Stimulated activated CD8-positive, alpha-beta memory T cell treated with anti-CD3 and anti-CD28 coated beads, Interleukin-15, amount 100 ng/mL, for 24 hours (primary cell): ENCODE data around the gene HTR3D.
A peak's percentile ranks its signal among the peaks of the same experiment; 100 is the strongest.
"Not testable (repeated sequence)": the region's sequence is repeated elsewhere in the genome, so short reads cannot be mapped to it uniquely, and the experiment has no call there.

Source experiments
- DNase-seq: peaks from one replicate; pipeline ENCODE4 v3.0.0-alpha.2; 2020; ENCODE audit warnings: low read depth

Gene HTR3D

GRCh38 chr3:184016169-184016570 lies 15.4 kb upstream of the HTR3D start:
- DNase-seq, result no peak

DNA sequence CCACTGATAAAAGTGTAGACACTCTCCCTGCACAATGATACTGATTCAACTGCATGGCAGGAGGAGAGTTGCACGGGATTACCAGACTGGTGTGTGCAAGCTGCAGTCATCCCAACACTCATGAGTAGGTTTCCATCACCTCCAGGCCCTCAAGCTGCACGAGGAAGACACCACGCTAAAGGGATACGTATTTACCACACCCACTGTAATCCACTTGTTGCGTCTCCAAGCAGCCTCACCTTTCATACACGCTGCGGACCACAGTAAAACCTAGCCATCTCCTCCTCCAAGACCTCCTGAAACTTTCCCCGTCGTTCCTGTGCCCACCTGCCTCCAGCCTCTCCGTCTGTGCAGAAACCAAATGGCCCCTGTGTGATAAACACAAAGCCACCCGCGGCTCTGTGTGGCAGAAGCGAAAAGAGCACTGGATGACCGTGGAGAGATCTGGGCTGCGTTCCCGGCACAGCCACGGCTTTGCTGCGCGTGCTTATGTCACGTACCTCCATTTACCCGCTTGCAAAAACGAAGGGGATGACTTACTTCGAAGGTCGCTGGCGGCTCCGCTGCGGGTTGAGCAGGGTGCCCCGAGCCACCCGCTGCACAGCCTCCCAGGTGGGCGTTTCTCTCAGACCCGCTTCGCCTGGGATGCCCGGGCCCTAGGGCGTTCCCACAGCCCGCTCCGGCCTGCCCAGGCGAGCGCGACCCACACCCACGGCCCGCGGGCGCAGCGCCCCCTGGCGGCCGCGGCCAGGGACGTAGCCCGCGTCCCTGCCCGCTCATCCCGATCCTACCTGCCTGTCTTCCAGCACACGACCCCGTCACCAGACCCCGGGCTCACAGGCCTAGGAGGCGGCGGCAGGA lies 14.5 kb upstream of the HTR3D start:
- peak; percentile 45 for DNase-seq

- peak; percentile 62 for DNase-seq
These were observed 13.7 kb upstream of the HTR3D start, which contains the start of gene ABCC5 for GRCh38 chr3:184017672-184018423. TSS of gene ABCC5 (minus strand) at chr3:184017884. CDS start at chr3:184014392, 3,492 bp downstream.

DNA sequence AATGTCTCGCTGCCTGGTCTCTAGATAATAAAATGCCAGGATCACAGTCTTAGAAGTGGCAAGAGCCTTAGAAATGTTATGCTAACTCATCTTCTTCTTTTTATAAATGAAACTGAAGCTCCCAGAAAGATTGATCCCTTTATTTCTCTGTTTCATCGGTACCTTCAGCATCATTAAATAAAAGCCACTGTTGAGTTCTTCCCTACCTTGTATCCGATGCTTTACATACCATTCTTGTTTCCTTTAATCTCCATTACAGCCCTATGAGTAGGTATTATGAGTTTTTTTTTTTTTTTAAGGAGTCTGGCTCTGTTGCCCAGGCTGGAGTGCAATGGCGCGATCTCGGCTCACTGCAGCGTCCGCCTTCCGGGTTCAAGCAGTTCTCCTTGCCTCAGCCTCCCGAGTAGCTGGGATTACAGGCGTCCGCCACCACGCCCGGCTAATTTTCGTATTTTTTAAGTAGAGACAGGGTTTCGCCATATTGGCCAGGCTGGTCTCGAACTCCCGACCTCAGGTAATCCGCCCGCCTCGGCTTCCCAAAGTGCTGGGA lies 13.0 kb upstream of the HTR3D start:
- no peak for DNase-seq

GRCh38 chr3:184022323-184022722 lies 9.2 kb upstream of the HTR3D start:
- DNase-seq, result no peak

GRCh38 chr3:184025256-184025655 lies 6.3 kb upstream of the HTR3D start:
- DNase-seq, result not testable (repeated sequence)

DNA sequence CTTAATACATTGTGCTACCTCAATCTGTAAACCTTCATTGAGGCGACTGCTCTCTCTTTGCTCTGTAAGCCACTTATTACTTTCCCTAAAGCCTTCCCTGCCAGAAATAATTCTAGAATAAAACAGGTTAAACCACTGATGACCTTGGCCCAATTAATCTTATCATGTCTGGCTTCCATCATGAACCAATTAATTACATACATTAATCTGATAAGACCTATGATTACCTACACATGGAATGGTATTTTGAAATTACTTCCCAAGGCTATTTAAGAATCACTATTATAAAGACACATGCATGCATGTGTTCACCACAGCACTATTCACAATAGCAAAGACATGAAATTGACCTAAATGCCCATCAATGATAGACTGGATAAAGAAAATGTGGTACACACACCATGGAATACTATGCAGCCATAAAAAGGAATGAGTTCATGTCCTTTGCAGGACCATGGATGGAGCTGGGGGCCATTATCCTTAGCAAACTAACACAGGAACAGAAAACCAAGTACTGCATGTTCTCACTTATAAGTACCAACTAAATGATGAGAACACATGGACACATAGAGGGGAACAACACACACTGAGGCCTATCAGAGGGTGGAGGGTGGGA lies 3.2 kb upstream of the HTR3D start:
- DNase-seq, result not testable (repeated sequence)

GRCh38 chr3:184029443-184029842 lies 2.1 kb upstream of the HTR3D start:
- DNase-seq, result no peak

DNA sequence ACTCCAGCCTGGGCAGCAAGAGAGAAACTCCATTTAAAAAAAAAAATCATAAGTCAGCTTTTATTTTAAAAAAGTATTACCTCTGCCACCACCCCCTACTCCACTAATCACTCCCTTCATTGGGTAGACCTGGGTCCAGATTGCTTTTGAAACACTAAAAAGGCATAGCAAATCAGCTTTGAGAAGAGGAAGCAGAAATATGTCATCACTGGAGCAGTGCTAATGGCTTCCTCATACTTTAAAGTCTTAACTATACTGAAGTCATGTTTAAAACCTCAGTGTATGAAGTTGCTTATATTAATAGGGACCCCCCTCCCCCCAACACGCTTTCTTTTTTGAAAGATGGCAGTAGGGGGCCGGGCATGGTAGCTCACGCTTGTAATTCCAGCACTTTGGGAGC lies 1.0 kb upstream of the HTR3D start:
- no peak for DNase-seq

GRCh38 chr3:184037816-184038215 lies 6.3 kb downstream of the HTR3D start:
- no peak for DNase-seq

- not testable (repeated sequence) for DNase-seq
These were observed 6.8 kb downstream of the HTR3D start for GRCh38 chr3:184038307-184038706.

- no peak for DNase-seq
These were observed 7.9 kb downstream of the HTR3D start for GRCh38 chr3:184039414-184039813.

GRCh38 chr3:184040010-184040409 lies 8.5 kb downstream of the HTR3D start:
- DNase-seq, result no peak

GRCh38 chr3:184042617-184043016 lies 11.1 kb downstream of the HTR3D start:
- DNase-seq, result no peak

- DNase-seq, result no peak
These were observed 14.5 kb downstream of the HTR3D start for GRCh38 chr3:184045995-184046394.

- DNase-seq, result no peak
These were observed 18.8 kb downstream of the HTR3D start for GRCh38 chr3:184050217-184050847.

- DNase-seq, result no peak
These were observed 21.2 kb downstream of the HTR3D start, which contains the start of gene HTR3C for GRCh38 chr3:184052767-184053166. TSS of gene HTR3C (plus strand) at chr3:184053047. CDS start at chr3:184053081, 34 bp downstream.

- DNase-seq, result no peak
These were observed 26.5 kb downstream of the HTR3D start for GRCh38 chr3:184058029-184058428.

DNA sequence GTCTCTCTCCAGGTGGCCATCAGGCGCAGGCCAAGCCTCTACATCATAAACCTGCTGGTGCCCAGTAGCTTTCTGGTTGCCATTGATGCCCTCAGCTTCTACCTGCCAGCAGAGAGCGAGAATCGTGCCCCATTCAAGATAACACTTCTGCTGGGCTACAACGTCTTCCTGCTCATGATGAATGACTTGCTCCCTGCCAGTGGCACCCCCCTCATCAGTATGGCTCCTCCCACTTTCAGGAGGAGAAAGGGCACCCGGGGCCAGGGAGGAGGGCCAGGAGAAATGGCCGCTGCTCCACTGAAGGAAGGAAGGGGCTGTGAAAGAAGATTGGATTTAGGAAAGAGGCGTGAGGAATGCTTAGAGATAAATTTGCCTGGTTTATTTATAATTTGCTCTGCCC lies 27.9 kb downstream of the HTR3D start:
- DNase-seq, result no peak

DNA sequence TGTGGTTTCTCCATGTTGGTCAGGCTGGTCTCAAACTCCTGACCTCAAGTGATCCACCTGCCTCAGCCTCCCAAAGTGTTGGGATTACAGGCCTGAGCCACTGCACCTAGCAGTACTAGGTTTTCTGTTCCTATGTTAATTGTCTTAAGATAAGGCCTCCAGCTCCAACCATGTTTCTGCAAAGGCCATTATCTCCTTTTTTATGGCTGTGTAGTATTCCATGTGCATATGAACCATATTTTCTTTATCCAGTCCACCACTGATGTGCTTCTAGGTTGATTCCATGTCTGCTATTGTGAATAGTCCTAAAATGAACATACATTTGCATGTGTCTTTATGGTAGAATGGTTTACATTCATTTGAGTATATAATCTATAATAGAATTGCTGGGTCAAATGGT lies 31.1 kb downstream of the HTR3D start:
- DNase-seq, result no peak

- DNase-seq, result no peak
These were observed 34.7 kb downstream of the HTR3D start for GRCh38 chr3:184066211-184066610.

DNA sequence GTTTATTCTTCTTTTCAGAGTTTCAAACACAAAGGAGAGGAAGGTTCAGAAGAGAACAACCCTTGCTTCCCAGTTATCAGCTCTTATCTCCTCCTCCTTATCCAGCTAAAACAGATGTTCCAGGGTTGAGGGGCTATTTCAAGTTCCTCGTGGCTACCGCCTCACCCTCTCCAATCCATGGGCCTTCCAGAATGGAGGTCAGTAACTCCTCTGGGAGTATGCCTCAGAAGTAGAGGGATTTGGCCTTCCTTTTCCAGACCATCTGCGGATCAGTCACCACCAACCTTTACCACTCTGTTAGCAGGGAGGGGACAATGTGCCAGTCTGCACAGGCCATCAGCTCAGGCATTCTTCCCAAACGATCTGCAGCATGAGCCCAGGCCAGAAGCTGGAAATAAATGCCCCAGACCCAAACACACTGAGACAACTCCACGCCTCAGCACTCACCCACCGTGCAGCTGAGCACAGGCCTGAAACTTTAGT lies 36.1 kb downstream of the HTR3D start:
- no peak for DNase-seq
